H1 (cell line): Measurements from ENCODE around the gene TGFA. TPM values are rescaled to one million over a fixed set of nuclear protein-coding genes. Genes with fewer than 3 reads are reported as not detected.

Experiments used
- CTCF ChIA-PET: fragments of 300-600 bp; sonication (Branson Sonifier 250); formaldehyde crosslinking; loops from one replicate; lab custom pipeline; 2021; ENCODE audit not compliant: partially characterized antibody; lab: Charles Lee
- POLR2A ChIA-PET: fragments of 300-600 bp; sonication (Branson Sonifier 250); formaldehyde crosslinking; loops from one replicate; lab custom pipeline; 2021; ENCODE audit warnings: inconsistent platforms; ENCODE audit not compliant: partially characterized antibody; lab: Charles Lee
- DNase-seq, 2 experiments: peaks; one replicate each; pipeline versions ENCODE4 v3.0.0 to v3.0.0-alpha.2; 2010 to 2022; ENCODE audit warnings: low spot score in 2 of 2, low read depth in 1 of 2, mixed read lengths in 1 of 2
- FAIRE-seq: peaks from 2 replicates; lab custom pipeline; 2011; peaks lifted over from hg19 to GRCh38; lab: Jason Lieb, UNC
- H2AFZ ChIP-seq: 2 replicates; pipeline ENCODE4 v1.8.1; 2012; ENCODE audit warnings: low read length, inconsistent platforms
- H2AK5ac ChIP-seq: 2 replicates; pipeline ENCODE4 v1.6.1; 2013; ENCODE audit warnings: low read depth, low read length
- H2BK120ac ChIP-seq: replicated peaks from 2 replicates; pipeline ENCODE3; 2013; ENCODE audit warnings: low read depth, low read length, inconsistent platforms
- H2BK12ac ChIP-seq: 2 replicates; pipeline ENCODE4 v1.6.1; 2013; ENCODE audit warnings: low read depth, low read length
- H2BK15ac ChIP-seq: 2 replicates; pipeline ENCODE4 v1.6.1; 2013; ENCODE audit warnings: low read length
- H2BK20ac ChIP-seq: 2 replicates; pipeline ENCODE4 v1.6.1; 2013; ENCODE audit warnings: low read length
- H2BK5ac ChIP-seq: 2 replicates; pipeline ENCODE4 v1.6.1; 2013; ENCODE audit warnings: low read depth, low read length
- H3K14ac ChIP-seq: 2 replicates; pipeline ENCODE4 v1.6.1; 2013; ENCODE audit warnings: inconsistent platforms; ENCODE audit not compliant: insufficient read length
- H3K18ac ChIP-seq: 2 replicates; pipeline ENCODE4 v1.6.1; 2013; ENCODE audit warnings: low read length; ENCODE audit errors: extremely low read depth
- H3K23ac ChIP-seq: 2 replicates; pipeline ENCODE4 v1.6.1; 2013; ENCODE audit warnings: inconsistent platforms; ENCODE audit not compliant: insufficient read length
- H3K23me2 ChIP-seq: 2 replicates; pipeline ENCODE4 v1.6.1; 2013; ENCODE audit warnings: low read depth, low read length
- H3K27ac ChIP-seq: 2 replicates; pipeline ENCODE4 v1.6.1; 2011; ENCODE audit warnings: low read depth, low read length, inconsistent platforms
- H3K27me3 ChIP-seq, 4 experiments: replicated peaks in 1 of 4; 1 replicate in 1 of 4; 2 replicates in 3 of 4; pipeline versions ENCODE4 v1.6.1 to v1.8.1; 2011 to 2013; ENCODE audit warnings: low read length in 3 of 4, mild to moderate bottlenecking in 3 of 4, inconsistent platforms in 2 of 4, mixed read lengths in 2 of 4, moderate library complexity in 1 of 4; ENCODE audit not compliant: control insufficient read depth in 3 of 4, insufficient read depth in 3 of 4; ENCODE audit errors: extremely low read depth in 1 of 4
- H3K36me3 ChIP-seq, 4 experiments: 2 replicates each; pipeline versions ENCODE4 v1.6.1 to v1.8.1; 2011 to 2013; ENCODE audit warnings: mild to moderate bottlenecking in 4 of 4, low read length in 3 of 4, moderate library complexity in 2 of 4, control low read depth in 1 of 4, inconsistent platforms in 1 of 4; ENCODE audit not compliant: insufficient read depth in 4 of 4, control insufficient read depth in 2 of 4
- H3K4ac ChIP-seq: replicated peaks from 2 replicates; pipeline ENCODE3; 2013; ENCODE audit warnings: low read length, low read depth, mixed read lengths, inconsistent platforms; ENCODE audit not compliant: insufficient read length
- H3K4me1 ChIP-seq, 4 experiments: replicated peaks in 1 of 4; 1 replicate in 1 of 4; 2 replicates in 3 of 4; pipeline versions ENCODE4 v1.6.1 to v1.8.1; 2011 to 2013; ENCODE audit warnings: low read length in 3 of 4, inconsistent platforms in 2 of 4, mixed read lengths in 1 of 4; ENCODE audit not compliant: insufficient read depth in 4 of 4, control insufficient read depth in 3 of 4
- H3K4me2 ChIP-seq, 2 experiments: 2 replicates each; pipeline versions ENCODE4 v1.6.1 to v1.8.1; 2011 to 2013; ENCODE audit warnings: low read depth in 2 of 2, low read length in 2 of 2, control low read depth in 1 of 2, inconsistent platforms in 1 of 2, mild to moderate bottlenecking in 1 of 2; ENCODE audit not compliant: insufficient read depth in 1 of 2
- H3K4me3 ChIP-seq, 4 experiments: fragments of 200-600, 300-600 bp in 1 of 4; sonication (generic), shearing (Covaris generic), sonication (Bioruptor Twin) in 1 of 4; 2 replicates each; pipeline versions ENCODE4 v1.5.1 to v1.8.1; 2011 to 2016; ENCODE audit warnings: low read length in 4 of 4, low read depth in 3 of 4, control low read depth in 2 of 4, inconsistent platforms in 2 of 4, mild to moderate bottlenecking in 2 of 4, mixed read lengths in 1 of 4, moderate library complexity in 1 of 4; ENCODE audit not compliant: insufficient read depth in 2 of 4; ENCODE audit errors: extremely low read depth in 1 of 4
- H3K56ac ChIP-seq: replicated peaks from 2 replicates; pipeline ENCODE3; 2013; ENCODE audit warnings: low read depth, mild to moderate bottlenecking, mixed read lengths, low read length, inconsistent platforms; ENCODE audit not compliant: insufficient read length
- H3K79me1 ChIP-seq: 2 replicates; pipeline ENCODE4 v1.6.1; 2013; ENCODE audit warnings: low read depth, low read length, control low read depth
- H3K79me2 ChIP-seq, 2 experiments: 2 replicates each; pipeline versions ENCODE4 v1.6.1 to v1.8.1; 2012 to 2013; ENCODE audit warnings: low read length in 2 of 2, mild to moderate bottlenecking in 2 of 2, inconsistent platforms in 1 of 2; ENCODE audit not compliant: insufficient read depth in 2 of 2, control insufficient read depth in 1 of 2
- H3K9ac ChIP-seq, 4 experiments: replicated peaks in 1 of 4; 1 replicate in 1 of 4; 2 replicates in 3 of 4; pipeline versions ENCODE4 v1.6.1 to v1.8.1; 2011 to 2013; ENCODE audit warnings: low read depth in 3 of 4, low read length in 3 of 4, control low read depth in 2 of 4, mild to moderate bottlenecking in 2 of 4, moderate library complexity in 2 of 4, inconsistent platforms in 1 of 4; ENCODE audit errors: extremely low read depth in 1 of 4
- H3K9me3 ChIP-seq, 2 experiments: 2 replicates each; pipeline versions ENCODE4 v1.6.1 to v1.8.1; 2012 to 2013; ENCODE audit warnings: mild to moderate bottlenecking in 2 of 2, moderate library complexity in 2 of 2, control low read depth in 1 of 2, inconsistent platforms in 1 of 2, low read depth in 1 of 2, low read length in 1 of 2, mixed read lengths in 1 of 2; ENCODE audit not compliant: insufficient read depth in 2 of 2
- H4K20me1 ChIP-seq, 2 experiments: replicated peaks in 1 of 2; 2 replicates each; pipeline versions ENCODE3 to v1.8.1; 2011 to 2013; ENCODE audit warnings: inconsistent platforms in 2 of 2, low read length in 2 of 2, mild to moderate bottlenecking in 1 of 2; ENCODE audit not compliant: insufficient read depth in 2 of 2, control insufficient read depth in 1 of 2
- H4K5ac ChIP-seq: 2 replicates; pipeline ENCODE4 v1.6.1; 2013; ENCODE audit warnings: low read length, low read depth, mixed read lengths, inconsistent platforms; ENCODE audit not compliant: insufficient read length
- H4K8ac ChIP-seq: 2 replicates; pipeline ENCODE4 v1.8.0; 2013; ENCODE audit warnings: mild to moderate bottlenecking, moderate library complexity, low read length, inconsistent platforms; ENCODE audit not compliant: insufficient read depth; ENCODE audit errors: extremely low read depth
- H4K91ac ChIP-seq: replicated peaks from 2 replicates; pipeline ENCODE3; 2013; ENCODE audit warnings: low read length, mixed read lengths, inconsistent platforms; ENCODE audit not compliant: insufficient read length
- EP300 ChIP-seq, 2 experiments: IDR thresholded peaks; 1 replicate in 1 of 2; 2 replicates in 1 of 2; pipeline ENCODE4 v1.6.1; 2011 to 2012; ENCODE audit warnings: low read depth in 2 of 2, low read length in 2 of 2, mild to moderate bottlenecking in 2 of 2, borderline replicate concordance in 1 of 2, inconsistent platforms in 1 of 2, moderate library complexity in 1 of 2
- TBP ChIP-seq: IDR thresholded peaks from 2 replicates; pipeline ENCODE4 v1.6.1; 2011; ENCODE audit warnings: low read depth, low read length, improper control_type of control experiment
- WGBS, 2 experiments: shearing (Covaris generic) in 1 of 2; methylation state at CpG; one replicate each; pipeline versions ENCODE4 v1.1.6 to v1.1.7; 2013 to 2015; ENCODE audit warnings: low lambda C conversion rate in 2 of 2, mixed read lengths in 2 of 2, inconsistent platforms in 1 of 2, low coverage in 1 of 2, missing lambda C conversion rate in 1 of 2; ENCODE audit not compliant: insufficient replicate concordance in 2 of 2, insufficient coverage in 1 of 2, insufficient read length in 1 of 2; ENCODE audit errors: extremely low coverage in 1 of 2, missing lambda C conversion rate in 1 of 2; 5-methylcytosine and 5-hydroxymethylcytosine counted together
- polyA plus RNA-seq, 7 experiments: library from polyadenylated mRNA; depleted of rRNA in 3 of 7; stranded (reverse) in 5 of 7; unstranded in 2 of 7; fragments of >200 nt in 5 of 7; fragments of 200-250 nt in 2 of 7; gene quantifications; 1 replicate in 5 of 7; 2 replicates in 1 of 7; 4 replicates in 1 of 7; pipeline versions ENCODE4 v1.2.1 to v1.2.3, GENCODE V29; 2011 to 2013; ENCODE audit warnings: missing spikeins in 2 of 7, mixed read lengths in 2 of 7
- total RNA-seq: library from RNA; stranded (reverse); fragmentation: NEBNext Ultra II Directional; extraction: Animal tissue kit (Norgen Biotek cat#: 25700); gene quantifications from 2 replicates; pipeline ENCODE4 v1.2.1, GENCODE V29; 2021

The TGFA gene
- total and polyA plus RNA-seq, 2 of the 8 experiments (the other 6 are each of a cell fraction or from before 2014, with no cell fraction given), result 1.8 to 3.7 TPM

DNA sequence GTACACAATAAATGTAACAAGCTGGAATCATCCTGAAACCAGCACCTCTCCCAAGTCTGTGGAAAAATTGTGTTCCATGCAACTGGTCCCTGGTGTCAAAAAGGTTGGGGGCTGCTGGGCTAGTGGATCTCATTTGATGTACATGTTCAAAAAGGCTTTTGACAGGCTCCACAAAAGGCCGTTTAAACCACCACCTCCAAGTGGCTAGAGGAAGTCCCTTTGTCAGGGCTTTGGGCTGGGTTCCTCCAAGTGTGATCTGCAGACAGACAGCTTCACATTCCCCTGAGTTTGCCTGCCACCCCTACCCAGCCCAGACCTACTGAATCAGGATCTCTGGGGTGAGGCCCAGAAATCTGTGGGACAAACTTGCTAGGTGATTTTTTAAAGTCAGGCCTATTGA is 84.7 kb downstream of the TGFA start:
- H4K91ac ChIP-seq, result no peak overlapping the region
- no peak overlapping the region for H2BK15ac ChIP-seq
- FAIRE-seq (no peak), DNase-seq (no peak)
- no peak overlapping the region for H3K4me2 ChIP-seq
- H3K23me2 ChIP-seq, result no peaks in the 10 kb centered on the region
- H3K27ac ChIP-seq, result no peak overlapping the region
- no peak overlapping the region for H3K18ac ChIP-seq
- no peak overlapping the region for H3K4ac ChIP-seq
- H4K8ac ChIP-seq, result no peak overlapping the region
- H3K27me3 ChIP-seq, result peaks cover 0 to 3% (median 0%) of the 10 kb centered on the region in 4 experiments; a peak in 1 of 7 replicates
- H2BK120ac ChIP-seq, result no peak overlapping the region
- WGBS, 2 experiments, result 81% methylated on average over 1 of the region's 1 CpG; no CpG with 5 or more reads in 1 of the 2 experiments
- H3K79me1 ChIP-seq, result no peaks in the 10 kb centered on the region
- peaks cover 0 to 2% (median 0%) of the 10 kb centered on the region in 4 experiments; a peak in 2 of 7 replicates for H3K4me1 ChIP-seq
- ChIA-PET CTCF (interaction anchor here (0.9 to 3.0 kb wide), 8 partner anchors 8 to 329 kb away, joined by 3 to 21 read pairs (median 4); no protein-coding TSS in a partner anchor), POLR2A (interaction anchor here (0.6 kb wide), 1 partner anchor 13 kb away, joined by 3 read pairs; no protein-coding TSS in a partner anchor)
- no peaks in the 10 kb centered on the region for H4K20me1 ChIP-seq
- no peak overlapping the region for H3K56ac ChIP-seq
- no peak for TF ChIP-seq EP300 (IDR thresholded peaks at IDR 0.05; ENCODE audit: borderline replicate concordance in 1 of 2, low read depth in 2 of 2, low read length in 2 of 2)
- TF ChIP-seq TBP, result no peak
- H3K9ac ChIP-seq, result no peak overlapping the region
- H3K36me3 ChIP-seq, result no peaks in the 10 kb centered on the region
- no peaks in the 10 kb centered on the region for H3K9me3 ChIP-seq
- H2BK12ac ChIP-seq, result no peak overlapping the region
- H3K23ac ChIP-seq, result no peak overlapping the region
- H3K14ac ChIP-seq, result no peak overlapping the region
- H2AK5ac ChIP-seq, result no peak overlapping the region
- no peaks in the 10 kb centered on the region for H3K79me2 ChIP-seq
- H4K5ac ChIP-seq, result no peak overlapping the region
- H2BK20ac ChIP-seq, result no peak overlapping the region
- H2BK5ac ChIP-seq, result no peak overlapping the region
- H3K4me3 ChIP-seq, result no peak overlapping the region
- H2AFZ ChIP-seq, result no peak overlapping the region
